Osteoblast (primary cell): ENCODE results near the gene NFIB. TPM values are rescaled to one million over a fixed set of nuclear protein-coding genes. Genes with fewer than 3 reads are reported as not detected.

Experiments
- DNase-seq: peaks from one replicate; pipeline ENCODE4 v3.0.0; 2011; ENCODE audit warnings: low spot score, mixed read lengths; ENCODE audit not compliant: insufficient read length; ENCODE audit errors: missing footprints
- H2AFZ ChIP-seq: 2 replicates; pipeline ENCODE4 v1.6.0; 2011; ENCODE audit warnings: mild to moderate bottlenecking, low read length
- H3K27ac ChIP-seq: 2 replicates; pipeline ENCODE4 v1.5.1; 2011; ENCODE audit warnings: mild to moderate bottlenecking, low read depth, low read length, moderate library complexity
- H3K27me3 ChIP-seq: 2 replicates; pipeline ENCODE4 v1.6.0; 2012; ENCODE audit warnings: mild to moderate bottlenecking, control low read depth, inconsistent platforms, low read length, moderate library complexity; ENCODE audit not compliant: insufficient read depth
- H3K36me3 ChIP-seq: 2 replicates; pipeline ENCODE4 v1.5.1; 2011; ENCODE audit warnings: mild to moderate bottlenecking, low read length, control low read depth, moderate library complexity; ENCODE audit not compliant: insufficient read depth
- H3K4me1 ChIP-seq: 2 replicates; pipeline ENCODE4 v1.5.1; 2011; ENCODE audit warnings: mild to moderate bottlenecking, low read length, control low read depth, moderate library complexity; ENCODE audit not compliant: insufficient read depth
- H3K4me2 ChIP-seq: 2 replicates; pipeline ENCODE4 v1.6.0; 2011; ENCODE audit warnings: mild to moderate bottlenecking, low read length; ENCODE audit not compliant: insufficient read depth
- H3K4me3 ChIP-seq: fragments of 200-600 bp; sonication (generic); 3 replicates; pipeline ENCODE4 v1.5.1; 2012; ENCODE audit warnings: mild to moderate bottlenecking, low read length, inconsistent platforms; ENCODE audit not compliant: insufficient read depth
- H3K79me2 ChIP-seq: 2 replicates; pipeline ENCODE4 v1.6.0; 2012; ENCODE audit warnings: mild to moderate bottlenecking, low read length, control low read depth, inconsistent platforms; ENCODE audit not compliant: insufficient read depth
- H3K9me3 ChIP-seq: 2 replicates; pipeline ENCODE4 v1.5.1; 2011; ENCODE audit warnings: low read depth, low read length, control low read depth
- H4K20me1 ChIP-seq: 2 replicates; pipeline ENCODE4 v1.6.0; 2012; ENCODE audit warnings: mild to moderate bottlenecking, low read length, control low read depth; ENCODE audit not compliant: insufficient read depth
- CTCF ChIP-seq: IDR thresholded peaks from 2 replicates; pipeline ENCODE4 v1.5.1; 2011; ENCODE audit warnings: mild to moderate bottlenecking, low read depth, low read length, moderate library complexity; ENCODE audit errors: extremely low read depth
- total RNA-seq: library from RNA; depleted of rRNA; stranded (reverse); fragments of >200 nt; gene quantifications from 2 replicates; pipeline ENCODE4 v1.2.3, GENCODE V29; 2012

NFIB gene
- total RNA-seq, 1 donor = 21.0 TPM

DNA sequence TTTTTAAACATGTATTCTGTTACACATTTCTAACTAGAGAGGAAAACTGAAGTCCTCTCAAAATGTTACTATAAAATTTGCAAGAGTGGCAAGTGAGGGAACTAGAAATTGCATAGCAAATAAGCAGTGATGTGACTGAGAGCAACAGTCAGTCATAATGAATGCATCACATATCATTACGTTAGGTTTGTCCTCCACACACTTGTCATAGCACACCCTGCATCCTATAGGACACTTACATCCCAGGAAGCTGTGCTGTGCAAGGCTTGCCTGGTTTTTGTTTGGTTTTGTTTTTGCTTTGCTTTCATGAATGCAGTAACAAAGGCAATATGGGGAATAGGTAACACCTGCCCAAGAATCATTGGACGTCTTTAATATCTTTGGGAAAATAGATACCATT lies 10.8 kb downstream of the NFIB start:
- DNase-seq = no peak
- Histone ChIP-seq H4K20me1 (peaks cover 12% of the 10 kb centered on the region), H3K36me3 (peaks cover 26% of the 10 kb centered on the region), H3K4me2 (no peak overlapping the region), H3K27me3 (no peaks in the 10 kb centered on the region), H3K27ac (no peak overlapping the region), H2AFZ (no peak overlapping the region), H3K4me1 (peaks cover 6% of the 10 kb centered on the region), H3K4me3 (no peak overlapping the region), H3K79me2 (peaks cover 66% of the 10 kb centered on the region), H3K9me3 (no peaks in the 10 kb centered on the region)
- TF ChIP-seq CTCF = no peak

DNA sequence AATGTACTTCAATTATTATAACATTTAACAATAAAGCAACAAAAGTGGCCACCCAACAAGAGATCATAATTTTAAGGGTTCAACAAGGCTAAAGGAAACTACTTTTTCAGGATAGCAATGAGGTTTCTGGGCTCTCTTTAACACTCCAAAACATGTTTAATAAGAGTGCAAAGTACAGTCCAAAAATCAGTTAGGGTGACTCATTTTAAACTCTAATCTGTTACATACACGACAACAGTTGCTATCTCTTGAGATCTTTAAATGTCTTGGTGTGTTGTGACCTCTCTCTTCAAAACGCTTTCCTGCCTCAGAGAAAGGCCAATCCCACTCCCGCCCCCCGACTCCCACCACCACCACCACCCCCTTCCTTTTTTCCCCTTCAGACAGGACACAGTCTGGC lies 11.5 kb downstream of the NFIB start:
- H2AFZ ChIP-seq = no peak overlapping the region
- no peak overlapping the region for H3K4me2 ChIP-seq
- peaks cover 64% of the 10 kb centered on the region for H3K79me2 ChIP-seq
- peaks cover 26% of the 10 kb centered on the region for H3K36me3 ChIP-seq
- DNase-seq = no peak
- no peak overlapping the region for H3K27ac ChIP-seq
- TF ChIP-seq CTCF = no peak
- H3K4me1 ChIP-seq = peaks cover 6% of the 10 kb centered on the region
- no peaks in the 10 kb centered on the region for H3K9me3 ChIP-seq
- H3K4me3 ChIP-seq = no peak overlapping the region
- H3K27me3 ChIP-seq = no peaks in the 10 kb centered on the region
- H4K20me1 ChIP-seq = peaks cover 11% of the 10 kb centered on the region

DNA sequence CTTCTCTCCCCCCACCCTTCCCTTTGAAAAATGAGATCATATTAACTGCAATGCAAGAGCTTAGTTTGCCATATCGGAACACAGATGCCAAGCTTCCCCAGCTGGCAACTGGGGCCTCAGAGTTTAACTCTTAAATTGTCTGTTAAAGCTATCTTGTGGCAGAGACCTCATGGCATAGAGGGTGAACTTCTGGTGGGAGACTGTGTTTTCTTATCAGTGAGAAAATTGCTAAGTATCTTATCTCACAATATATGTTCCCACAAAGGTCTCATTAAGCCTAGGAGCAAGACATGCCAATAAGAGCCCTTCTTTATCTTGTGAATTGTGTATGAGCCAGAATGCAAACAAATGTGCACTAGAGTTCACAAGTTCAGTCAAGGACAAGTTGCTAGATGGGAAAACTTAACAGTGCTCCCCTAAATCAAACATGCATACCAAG lies 12.3 kb downstream of the NFIB start:
- Histone ChIP-seq H3K4me3 (no peak overlapping the region), H3K27me3 (no peaks in the 10 kb centered on the region), H3K27ac (no peak overlapping the region), H3K36me3 (peaks cover 18% of the 10 kb centered on the region), H3K4me2 (no peak overlapping the region), H4K20me1 (peaks cover 7% of the 10 kb centered on the region), H2AFZ (no peak overlapping the region), H3K4me1 (peaks cover 6% of the 10 kb centered on the region), H3K79me2 (peaks cover 68% of the 10 kb centered on the region), H3K9me3 (no peaks in the 10 kb centered on the region)
- no peak for TF ChIP-seq CTCF
- no peak for DNase-seq

DNA sequence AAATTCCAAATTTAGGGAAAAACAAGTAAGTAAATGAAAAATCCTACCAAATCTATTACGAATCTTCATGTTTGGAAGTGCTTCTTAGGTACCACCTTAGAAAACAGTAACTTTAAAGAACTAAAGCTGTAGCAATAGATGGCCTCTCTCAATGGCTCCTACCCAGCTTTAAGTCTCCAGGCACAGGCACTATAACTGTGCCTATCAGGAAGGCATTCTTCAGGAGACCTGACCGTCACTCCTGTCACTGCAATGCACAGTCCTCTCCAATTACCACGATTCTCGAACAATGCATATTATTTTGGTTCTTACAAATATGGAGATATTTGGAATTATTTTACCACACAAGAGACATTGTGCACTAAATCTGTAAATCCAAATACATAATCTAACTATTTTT lies 12.9 kb downstream of the NFIB start:
- Histone ChIP-seq H3K4me3 (no peak overlapping the region), H3K4me1 (peaks cover 6% of the 10 kb centered on the region)

More for the DNA sequence above, 12.9 kb downstream of the NFIB start:
- H3K36me3 ChIP-seq = peaks cover 14% of the 10 kb centered on the region
- H3K27me3 ChIP-seq = no peaks in the 10 kb centered on the region
- H2AFZ ChIP-seq = no peak overlapping the region
- peaks cover 73% of the 10 kb centered on the region for H3K79me2 ChIP-seq
- H4K20me1 ChIP-seq = peaks cover 7% of the 10 kb centered on the region
- no peak for DNase-seq
- no peak overlapping the region for H3K27ac ChIP-seq
- no peaks in the 10 kb centered on the region for H3K9me3 ChIP-seq
- H3K4me2 ChIP-seq = no peak overlapping the region
- no peak for TF ChIP-seq CTCF
